GM12801 (cell line): ENCODE measurements around the gene CRYBG2.

Source experiments
- CTCF ChIP-seq: IDR thresholded peaks from one replicate; pipeline ENCODE4 v1.5.1; 2011; ENCODE audit warnings: control low read depth; ENCODE audit not compliant: insufficient read length; ENCODE audit errors: extremely low read depth

The CRYBG2 gene

GRCh38 chr1:26314501-26314900 is 39.4 kb downstream of the CRYBG2 start:
- no peak for TF ChIP-seq CTCF

GRCh38 chr1:26307363-26307781 is 46.6 kb downstream of the CRYBG2 start:
- TF ChIP-seq CTCF, result no peak

GRCh38 chr1:26306290-26307229 is 47.4 kb downstream of the CRYBG2 start, which contains the start of gene UBXN11:
UBXN11 (minus strand) TSS chr1:26306636; CDS start chr1:26302883, 3,753 bp downstream.
- no peak for TF ChIP-seq CTCF

GRCh38 chr1:26305667-26306289 is 48.2 kb downstream of the CRYBG2 start:
- TF ChIP-seq CTCF, result no peak

DNA sequence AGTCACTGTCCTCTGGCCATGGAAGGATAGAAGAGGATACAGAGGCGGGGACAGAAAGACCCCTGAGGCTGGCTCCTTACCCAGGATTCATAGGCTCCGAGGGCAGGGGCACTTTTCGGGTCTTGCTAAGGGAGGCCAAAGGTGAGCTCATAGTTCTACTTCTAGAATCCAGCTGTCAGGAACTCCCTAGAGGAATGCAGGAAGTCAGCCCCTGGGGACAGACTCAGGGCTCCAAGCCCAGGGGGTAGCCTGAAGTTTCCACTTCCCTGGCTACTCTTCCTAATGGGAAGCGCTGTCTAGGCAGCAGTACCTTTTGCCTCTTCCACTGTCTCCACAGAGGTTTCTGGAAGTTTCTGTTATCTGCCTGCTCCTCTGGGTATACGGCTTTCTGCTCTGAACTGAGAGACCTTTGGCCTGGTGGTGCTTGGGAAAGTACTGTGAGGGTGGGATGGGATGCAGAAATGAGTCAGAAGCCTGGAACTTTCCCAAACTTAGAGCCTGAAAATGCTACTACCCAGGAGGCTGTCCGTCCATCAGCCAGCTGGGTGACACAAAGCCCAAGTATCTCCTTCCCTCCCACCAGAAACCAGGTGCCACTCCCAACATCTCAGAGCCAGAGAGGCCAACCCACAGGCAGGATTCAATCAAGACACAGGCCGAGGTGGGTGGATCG is 51.1 kb downstream of the CRYBG2 start:
- TF ChIP-seq CTCF, result no peak

- no peak for TF ChIP-seq CTCF
These were observed 53.2 kb downstream of the CRYBG2 start for GRCh38 chr1:26300578-26301275.

GRCh38 chr1:26297791-26298124 is 56.2 kb downstream of the CRYBG2 start:
- TF ChIP-seq CTCF, result no peak
